HG02678 (cell line): ENCODE results near the gene CDNF.
A peak's percentile ranks its signal among the peaks of the same experiment; 100 is the strongest.
"Not testable (repeated sequence)": the region's sequence is repeated elsewhere in the genome, so short reads cannot be mapped to it uniquely, and the experiment has no call there.

Experiments used
- ATAC-seq: cut with Tn5 transposase; IDR thresholded peaks from one replicate; pipeline ENCODE4 v1.9.1; 2021; ENCODE audit warnings: mild to moderate bottlenecking, moderate library complexity; ENCODE audit not compliant: unreplicated experiment

The CDNF gene

GRCh38 chr10:14837757-14838581 lies at the start of gene CDNF, which contains the start of the genes HSPA14 and MSANTD7:
CDNF (minus strand) TSS chr10:14838037; CDS start chr10:14837946, 91 bp downstream.
HSPA14 (plus strand) TSS chr10:14838306; CDS start chr10:14838403, 97 bp downstream.
MSANTD7 (plus strand) TSS chr10:14838306; CDS start chr10:14842285, 3,979 bp downstream.
- peak; percentile 96 for ATAC-seq

GRCh38 chr10:14884082-14884481 lies 46.2 kb upstream of the CDNF start:
- no peak for ATAC-seq

DNA sequence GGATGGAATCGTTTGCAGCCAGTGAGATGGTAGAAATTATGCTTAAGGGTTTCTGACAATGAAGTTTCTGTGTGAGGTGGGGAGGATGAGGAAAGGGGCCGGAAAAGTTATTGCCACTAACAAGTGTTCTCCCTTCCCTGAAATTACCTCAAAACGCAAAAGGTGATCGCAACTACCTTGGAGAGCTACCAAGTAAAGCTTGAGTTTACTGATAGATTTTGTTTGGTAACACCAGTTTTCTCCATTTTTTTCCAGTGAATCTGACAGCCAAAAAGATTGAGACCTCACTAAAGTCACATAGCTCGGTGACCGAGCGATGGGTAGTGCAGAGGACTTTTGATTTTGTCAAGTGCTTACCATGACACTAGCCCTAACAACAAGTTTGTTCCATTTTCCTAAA lies 42.4 kb upstream of the CDNF start:
- ATAC-seq = no peak

DNA sequence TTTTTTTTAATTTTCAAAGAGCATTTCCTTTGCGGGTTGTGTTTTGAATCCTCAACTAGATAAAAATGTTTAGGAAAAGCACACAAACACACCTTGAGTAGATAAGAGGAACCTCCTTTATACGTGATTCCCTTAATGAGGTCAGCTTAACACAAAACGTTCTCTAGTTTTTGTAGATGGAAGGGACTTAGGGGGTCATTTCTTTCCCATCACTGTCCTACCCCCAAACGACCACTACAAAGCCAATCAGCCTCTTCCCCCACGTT lies 42.0 kb upstream of the CDNF start:
- no peak for ATAC-seq

DNA sequence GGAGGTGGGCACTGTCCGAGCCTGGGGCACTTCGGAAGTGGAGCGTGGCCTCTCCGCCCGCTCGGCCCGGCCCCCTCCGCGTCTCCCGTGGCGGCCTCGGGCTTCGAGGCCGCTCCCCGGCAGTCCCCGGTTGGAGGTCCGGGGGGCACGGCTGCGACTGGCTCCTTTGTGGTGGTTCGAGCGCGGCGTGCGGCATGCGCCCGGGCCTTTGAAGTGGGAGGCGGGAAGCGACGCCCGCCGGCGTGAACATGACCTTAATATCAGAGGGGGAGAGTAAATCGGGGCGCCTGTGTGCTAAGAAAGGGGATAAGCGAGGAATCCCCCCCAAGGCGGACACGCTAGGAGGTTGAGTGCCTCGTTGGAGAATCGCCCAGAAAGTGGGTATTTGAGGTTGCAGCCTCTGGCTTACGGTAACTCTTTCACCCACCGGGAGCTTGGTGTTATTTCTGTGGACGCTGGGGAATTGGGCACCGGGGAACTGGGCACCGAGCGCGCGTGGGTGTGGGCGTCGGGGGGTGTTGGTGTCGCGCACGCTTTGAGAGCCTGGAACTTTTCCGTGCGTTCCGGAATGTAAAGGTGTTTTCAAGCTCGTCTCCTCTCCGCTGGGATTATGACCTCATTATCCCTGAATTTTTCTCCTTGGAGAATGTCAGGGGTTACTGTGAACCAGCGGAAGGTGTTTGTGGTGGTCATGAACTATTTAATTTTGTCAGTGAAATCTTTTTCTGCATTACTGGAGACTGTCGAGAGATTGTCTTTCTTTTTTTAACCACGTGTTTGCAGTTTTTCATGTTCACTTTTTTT lies 41.5 kb upstream of the CDNF start:
- peak; percentile 22 for ATAC-seq

GRCh38 chr10:14878266-14879123 lies 40.7 kb upstream of the CDNF start, which contains the start of gene SUV39H2:
SUV39H2 (plus strand) TSS chr10:14878866; CDS start chr10:14878889, 23 bp downstream.
- ATAC-seq = peak; percentile 92

DNA sequence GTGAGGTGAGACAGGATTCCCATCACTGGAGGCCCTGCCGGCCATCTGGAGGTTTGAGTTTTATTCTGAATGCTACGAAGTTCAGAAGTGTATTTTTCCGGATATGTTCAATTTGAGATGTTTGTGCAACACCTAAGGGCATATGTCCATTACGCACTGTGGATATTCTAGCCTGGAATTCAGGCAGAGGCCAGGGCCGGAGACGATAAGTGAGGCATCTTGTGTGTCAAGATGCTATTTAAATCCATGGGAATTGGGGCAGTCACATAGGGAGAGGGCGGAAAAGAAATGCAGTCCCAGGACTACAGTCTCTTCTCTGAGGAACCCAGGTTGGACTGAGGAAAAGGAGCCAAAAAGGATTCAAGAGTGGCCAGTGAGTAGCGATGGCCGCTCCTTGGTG lies 38.9 kb upstream of the CDNF start:
- ATAC-seq = no peak

DNA sequence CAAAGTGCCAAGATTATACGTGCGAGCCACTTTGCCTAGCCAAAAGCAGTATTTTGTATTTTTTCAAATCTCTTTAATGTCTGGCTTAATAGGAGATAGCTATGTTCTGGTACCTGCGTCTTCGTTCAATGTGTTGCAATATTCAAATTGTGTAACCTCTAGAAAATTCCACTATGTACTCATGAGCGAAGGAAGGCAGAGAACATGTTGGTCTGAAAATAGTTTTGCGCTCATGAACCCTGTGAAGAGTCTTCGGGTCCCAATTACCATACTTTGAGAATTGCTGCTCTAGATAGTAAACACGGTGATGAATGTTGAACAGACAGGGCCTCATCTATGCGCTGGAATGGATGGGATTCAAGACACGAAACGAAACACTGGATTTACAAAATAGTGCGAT lies 38.1 kb upstream of the CDNF start:
- ATAC-seq = no peak

DNA sequence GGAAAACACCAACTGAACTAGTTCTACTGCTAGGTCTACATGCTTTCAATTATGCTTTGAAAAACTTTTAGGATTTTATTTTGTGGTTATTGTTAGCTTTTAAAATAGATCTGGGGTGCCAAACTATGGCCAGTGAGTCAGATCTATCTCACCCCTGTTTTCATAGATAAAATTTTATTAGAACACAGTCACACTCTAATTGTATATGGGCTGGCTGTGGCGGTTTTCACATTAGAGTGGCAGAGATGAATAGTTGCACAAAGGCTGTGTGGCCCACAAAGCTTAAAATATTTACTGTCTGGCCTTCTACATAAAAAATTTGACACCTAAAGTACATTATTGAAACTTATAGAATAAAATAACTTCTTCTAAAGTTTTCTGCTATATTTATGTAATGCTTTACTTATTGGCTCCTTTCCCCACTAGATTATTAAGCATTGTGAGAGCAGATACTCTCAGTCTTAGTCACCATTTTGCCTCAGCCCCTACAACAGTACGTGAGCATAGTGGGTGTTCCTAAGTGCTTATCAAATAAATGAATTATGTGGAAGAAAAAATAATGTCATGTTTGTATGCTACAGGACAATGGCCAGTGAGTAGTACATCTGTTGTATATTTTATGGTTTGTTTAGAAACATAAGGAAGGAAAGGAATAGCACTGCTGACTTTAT lies 35.4 kb upstream of the CDNF start:
- peak; percentile 49 for ATAC-seq

DNA sequence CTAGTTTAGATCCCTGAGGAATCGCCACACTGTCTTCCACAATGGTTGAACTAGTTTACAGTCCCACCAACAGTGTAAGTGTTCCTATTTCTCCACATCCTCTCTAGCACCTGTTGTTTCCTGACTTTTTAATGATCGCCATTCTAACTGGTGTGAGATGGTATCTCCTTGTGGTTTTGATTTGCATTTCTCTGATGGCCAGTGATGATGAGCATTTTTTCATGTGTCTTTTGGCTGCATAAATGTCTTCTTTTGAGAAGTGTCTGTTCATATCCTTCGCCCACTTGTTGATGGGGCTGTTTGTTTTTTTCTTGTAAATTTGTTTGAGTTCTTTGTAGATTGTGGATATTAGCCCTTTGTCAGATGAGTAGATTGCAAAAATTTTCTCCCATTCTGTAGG lies 27.0 kb upstream of the CDNF start:
- not testable (repeated sequence) for ATAC-seq

DNA sequence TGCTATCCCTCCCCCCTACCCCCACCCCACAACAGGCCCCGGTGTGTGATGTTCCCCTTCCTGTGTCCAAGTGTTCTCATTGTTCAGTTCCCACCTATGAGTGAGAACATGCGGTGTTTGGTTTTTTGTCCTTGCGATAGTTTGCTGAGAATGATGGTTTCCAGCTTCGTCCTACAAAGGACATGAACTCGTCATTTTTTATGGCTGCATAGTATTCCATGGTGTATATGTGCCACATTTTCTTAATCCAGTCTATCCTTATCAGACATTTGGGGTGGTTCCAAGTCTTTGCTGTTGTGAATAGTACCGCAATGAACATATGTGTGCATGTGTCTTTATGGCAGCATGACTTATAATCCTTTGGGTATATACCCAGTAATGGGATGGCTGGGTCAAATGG lies 26.6 kb upstream of the CDNF start:
- ATAC-seq = not testable (repeated sequence)

GRCh38 chr10:14860791-14861190 lies 23.0 kb upstream of the CDNF start:
- no peak for ATAC-seq

GRCh38 chr10:14859775-14860174 lies 21.9 kb upstream of the CDNF start:
- ATAC-seq = no peak

GRCh38 chr10:14859043-14859442 lies 21.2 kb upstream of the CDNF start:
- ATAC-seq = no peak

DNA sequence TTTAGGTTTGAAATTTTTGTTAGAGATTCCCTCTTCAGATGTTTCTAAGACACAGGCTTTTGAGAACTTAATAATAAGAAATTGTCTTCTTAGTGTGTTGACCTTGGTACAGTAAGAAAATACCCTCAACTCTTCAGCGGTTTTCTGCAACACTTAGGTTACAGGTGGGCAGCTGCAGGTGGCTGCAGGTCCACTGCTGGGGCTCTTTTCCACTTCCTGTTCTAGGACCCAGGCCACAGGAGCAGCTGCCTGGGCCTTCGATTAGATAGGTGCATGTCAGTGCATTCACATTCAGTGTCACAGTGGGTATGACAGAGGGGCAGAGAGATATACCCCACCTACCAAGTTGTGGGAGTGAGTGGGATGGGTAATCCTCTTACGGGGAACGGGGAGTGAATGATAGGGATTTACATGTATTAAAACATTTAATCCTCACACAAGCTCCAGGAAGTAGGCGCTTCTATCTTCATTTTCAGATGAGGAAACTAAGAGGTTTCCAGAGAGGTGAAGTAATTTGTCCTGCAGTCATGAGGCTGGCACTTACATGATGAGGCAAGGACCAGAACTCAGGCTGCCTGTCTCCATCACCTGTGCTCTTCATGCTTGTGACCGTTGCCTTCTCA lies 20.6 kb upstream of the CDNF start:
- ATAC-seq = no peak

GRCh38 chr10:14855453-14855852 lies 17.6 kb upstream of the CDNF start:
- ATAC-seq = no peak

DNA sequence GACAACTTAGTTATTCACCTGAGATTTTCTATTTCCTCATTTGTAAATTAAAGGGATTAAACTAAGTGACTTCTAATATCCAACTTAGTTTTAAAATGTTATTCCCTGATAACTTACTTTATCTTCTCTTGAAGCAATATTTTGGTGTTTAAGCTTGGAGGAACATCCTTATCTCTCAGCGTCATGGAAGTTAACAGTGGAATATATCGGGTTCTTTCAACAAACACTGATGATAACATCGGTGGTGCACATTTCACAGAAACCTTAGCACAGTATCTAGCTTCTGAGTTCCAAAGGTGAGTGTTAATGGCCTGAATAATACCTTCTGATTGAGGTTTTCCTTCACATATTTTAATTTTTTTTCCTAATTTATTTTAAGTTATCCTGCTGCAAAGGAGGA lies 14.4 kb upstream of the CDNF start:
- ATAC-seq = no peak

- no peak for ATAC-seq
Measured at GRCh38 chr10:14844948-14845347, 7.1 kb upstream of the CDNF start.

DNA sequence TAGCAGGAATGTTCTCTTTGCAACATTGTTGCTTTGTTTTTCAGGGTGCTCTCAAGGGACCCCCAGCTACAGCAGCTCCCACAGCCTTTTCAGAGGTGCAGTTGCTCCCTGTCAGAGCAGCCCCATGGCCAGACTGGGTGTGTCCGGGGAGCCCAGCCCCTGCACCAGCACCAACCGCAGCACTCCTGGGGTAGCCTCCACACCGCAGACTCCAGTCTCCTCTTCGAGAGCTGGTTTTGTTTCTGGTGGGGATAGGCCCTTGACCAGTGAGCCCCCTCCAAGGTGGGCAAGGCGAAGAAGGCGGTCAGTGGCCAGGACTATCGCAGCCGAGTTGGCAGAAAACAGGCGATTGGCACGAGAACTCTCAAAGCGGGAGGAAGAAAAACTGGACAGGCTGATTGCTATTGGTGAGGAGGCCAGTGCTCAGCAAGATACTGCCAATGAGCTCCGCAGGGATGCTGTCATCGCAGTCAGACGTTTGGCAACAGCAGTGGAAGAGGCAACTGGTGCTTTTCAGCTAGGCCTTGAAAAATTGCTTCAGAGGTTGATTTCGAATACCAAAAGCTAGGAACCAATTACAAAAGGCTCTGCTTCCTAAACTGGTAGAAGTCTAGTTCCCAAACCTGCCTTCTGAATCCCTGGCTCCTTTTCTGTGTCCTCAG lies 5.6 kb upstream of the CDNF start:
- no peak for ATAC-seq

DNA sequence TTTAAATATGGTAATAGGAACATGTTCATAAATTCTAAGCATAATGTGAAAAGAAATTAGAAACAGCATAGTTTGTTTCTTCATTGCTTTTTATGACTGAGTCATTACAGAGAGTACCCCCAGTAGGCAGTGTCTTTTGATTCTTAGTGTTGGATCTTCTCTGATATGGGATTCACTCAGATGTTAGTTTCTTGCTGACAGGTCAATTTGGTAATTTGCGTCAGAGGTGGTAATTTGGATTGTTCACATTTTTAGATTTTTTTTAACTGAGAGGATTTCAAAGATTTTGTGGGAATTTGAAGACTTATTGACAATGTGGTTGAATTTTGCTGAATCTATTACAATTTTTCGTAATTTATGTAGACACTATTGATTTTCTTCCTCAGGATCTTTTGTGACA lies 2.3 kb upstream of the CDNF start:
- no peak for ATAC-seq
